ENCODE measurements around the gene SRSF4. TPM values are rescaled to one million over a fixed set of nuclear protein-coding genes. Genes with fewer than 3 reads are reported as not detected.

The SRSF4 gene
- total and polyA plus RNA-seq, 2 donors (not counting 1 experiment from before 2014, with no cell fraction given) = 48.4 to 93.5 TPM

- Mint-ChIP-seq H3K27me3 (no peaks in the 10 kb centered on the region), H3K4me3 (no peak overlapping the region), H3K9me3 (ENCODE audit: insufficient read depth) (no peaks in the 10 kb centered on the region), H3K4me1 (no peaks in the 10 kb centered on the region), H3K27ac (no peak overlapping the region)
- Histone ChIP-seq H3K4me1 (ENCODE audit: control insufficient read depth in 2 of 2, insufficient read depth in 2 of 2, low read length in 2 of 2) (no peaks in the 10 kb centered on the region), H3K79me2 (ENCODE audit: control insufficient read depth, insufficient read depth, low read length) (no peaks in the 10 kb centered on the region), H3K27me3 (replicated peaks in 1 of 4; ENCODE audit: control extremely low read depth in 1 of 4, control insufficient read depth in 3 of 4, insufficient read depth in 4 of 4, low read length in 3 of 4) (no peaks in the 10 kb centered on the region), H2AFZ (ENCODE audit: insufficient read depth, low read depth, low read length, poor library complexity, severe bottlenecking) (no peak overlapping the region), H3K36me3 (replicated peaks in 1 of 2; ENCODE audit: control extremely low read depth in 1 of 2, control insufficient read depth in 1 of 2, extremely low read depth in 1 of 2, insufficient read depth in 2 of 2, low read length in 1 of 2) (peaks cover 3 to 36% of the 10 kb centered on the region in 2 experiments), H3K4me2 (replicated peaks; ENCODE audit: low read depth, low read length, poor library complexity, severe bottlenecking) (no peak overlapping the region), H3K9ac (ENCODE audit: low read length) (no peak overlapping the region), H3K9me3 (ENCODE audit: control extremely low read depth in 1 of 3, control insufficient read depth in 2 of 3, insufficient read depth in 1 of 3, low read length in 2 of 3) (no peaks in the 10 kb centered on the region), H3K27ac (ENCODE audit: low read length in 2 of 2) (no peak overlapping the region), H3K4me3 (ENCODE audit: control extremely low read depth in 1 of 5, extremely low read depth in 1 of 5, insufficient read depth in 1 of 5, low read depth in 2 of 5, low read length in 4 of 5) (no peak overlapping the region), H4K20me1 (ENCODE audit: control insufficient read depth, insufficient read depth, low read length, poor library complexity, severe bottlenecking) (no peaks in the 10 kb centered on the region)
- DNase-seq (no peak), ATAC-seq (ENCODE audit: low read depth) (no peak)
- intact Hi-C loops (cut with micrococcal nuclease) = no loop called here
- ChIA-PET CTCF (no interaction called here), POLR2A (interaction anchor here (0.7 kb wide), 1 partner anchor 172 kb away, joined by 3 read pairs; no protein-coding TSS in a partner anchor)
- TF ChIP-seq EZH2 (IDR thresholded peaks at IDR 0.05; ENCODE audit: borderline replicate concordance, insufficient read depth, low read depth, low read length, poor library complexity, severe bottlenecking) = no peak
- no peak for TF ChIP-seq CTCF (IDR thresholded peaks at IDR 0.05)
- 95% methylated on average over 3 of the region's 6 CpGs for WGBS (ENCODE audit: insufficient coverage)
Observed at GRCh38 chr1:29105822-29106221, 75.9 kb downstream of the SRSF4 start.

GRCh38 chr1:29100487-29100886 lies 81.2 kb downstream of the SRSF4 start:
- Histone ChIP-seq H3K79me2 (ENCODE audit: control insufficient read depth, insufficient read depth, low read length) (no peaks in the 10 kb centered on the region), H3K36me3 (replicated peaks in 1 of 2; ENCODE audit: control extremely low read depth in 1 of 2, control insufficient read depth in 1 of 2, extremely low read depth in 1 of 2, insufficient read depth in 2 of 2, low read length in 1 of 2) (peaks cover 23 to 55% of the 10 kb centered on the region in 2 experiments)
- WGBS (ENCODE audit: insufficient coverage) = no CpG with 5 or more reads among the region's 1 CpG

More at GRCh38 chr1:29100487-29100886, 81.2 kb downstream of the SRSF4 start:
- ChIA-PET POLR2A (interaction anchor here (0.7 kb wide), 1 partner anchor 19 kb away, joined by 3 read pairs; no protein-coding TSS in a partner anchor), CTCF (no interaction called here)
- H3K9ac ChIP-seq (ENCODE audit: low read length) = no peak overlapping the region
- H3K27me3 ChIP-seq (replicated peaks in 1 of 4; ENCODE audit: control extremely low read depth in 1 of 4, control insufficient read depth in 3 of 4, insufficient read depth in 4 of 4, low read length in 3 of 4) = no peaks in the 10 kb centered on the region
- no peak overlapping the region for H3K4me2 ChIP-seq (replicated peaks; ENCODE audit: low read depth, low read length, poor library complexity, severe bottlenecking)
- no peak overlapping the region for H3K27ac Mint-ChIP-seq
- no peak overlapping the region for H3K27ac ChIP-seq (ENCODE audit: low read length in 2 of 2)
- no peak for ATAC-seq (ENCODE audit: low read depth)
- no peaks in the 10 kb centered on the region for H3K27me3 Mint-ChIP-seq
- H2AFZ ChIP-seq (ENCODE audit: insufficient read depth, low read depth, low read length, poor library complexity, severe bottlenecking) = no peak overlapping the region
- no peaks in the 10 kb centered on the region for H3K9me3 ChIP-seq (ENCODE audit: control extremely low read depth in 1 of 3, control insufficient read depth in 2 of 3, insufficient read depth in 1 of 3, low read length in 2 of 3)
- no peaks in the 10 kb centered on the region for H3K4me1 ChIP-seq (ENCODE audit: control insufficient read depth in 2 of 2, insufficient read depth in 2 of 2, low read length in 2 of 2)
- H3K9me3 Mint-ChIP-seq (ENCODE audit: insufficient read depth) = no peaks in the 10 kb centered on the region
- no peaks in the 10 kb centered on the region for H3K4me1 Mint-ChIP-seq
- H3K4me3 ChIP-seq (ENCODE audit: control extremely low read depth in 1 of 5, extremely low read depth in 1 of 5, insufficient read depth in 1 of 5, low read depth in 2 of 5, low read length in 4 of 5) = no peak overlapping the region
- H4K20me1 ChIP-seq (ENCODE audit: control insufficient read depth, insufficient read depth, low read length, poor library complexity, severe bottlenecking) = peaks cover 11% of the 10 kb centered on the region
- intact Hi-C loops (cut with micrococcal nuclease) = no loop called here
- no peak overlapping the region for H3K4me3 Mint-ChIP-seq
- DNase-seq = no peak
- TF ChIP-seq CTCF (IDR thresholded peaks at IDR 0.05) (no peak), EZH2 (IDR thresholded peaks at IDR 0.05; ENCODE audit: borderline replicate concordance, insufficient read depth, low read depth, low read length, poor library complexity, severe bottlenecking) (no peak)
